Measurements from ENCODE around the gene TSSK6. TPM values are rescaled to one million over a fixed set of nuclear protein-coding genes. Genes with fewer than 3 reads are reported as not detected.

Gene TSSK6
- total and polyA plus RNA-seq, 2 of the 4 experiments (the other 2 are of a cell fraction): 1.3 to 2.2 TPM

- H2AFZ ChIP-seq (replicated peaks; ENCODE audit: low read length, poor library complexity): no peak overlapping the region
- BruUV-seq (replicated peaks): no TSS peak
- no peak overlapping the region for H3K4me3 ChIP-seq (ENCODE audit: insufficient read depth, low read depth, low read length)
- H3K56ac ChIP-seq (ENCODE audit: extremely low read depth, insufficient read depth, low read length): no peak overlapping the region
- intact Hi-C loops (cut with micrococcal nuclease): no loop called here
- H3K14ac ChIP-seq (replicated peaks; ENCODE audit: low read depth, low read length): no peak overlapping the region
- TF ChIP-seq BHLHE40 (IDR thresholded peaks at IDR 0.05; ENCODE audit: low read depth, low read length) (no peak), POLR2A (IDR thresholded peaks at IDR 0.05; ENCODE audit: low read depth, low read length) (no peak), RAD21 (IDR thresholded peaks at IDR 0.05; ENCODE audit: low read length) (no peak), RCOR1 (IDR thresholded peaks at IDR 0.05; ENCODE audit: insufficient replicate concordance, low read length) (no peak), CHD1 (IDR thresholded peaks at IDR 0.05; ENCODE audit: low read depth, low read length) (no peak), FOS (IDR thresholded peaks at IDR 0.05; ENCODE audit: low read depth, low read length) (no peak)
- H4K91ac ChIP-seq (ENCODE audit: insufficient read depth, low read depth, low read length): no peak overlapping the region
- dilution Hi-C loops (cut with HindIII; ENCODE audit: low sequenced_read_pairs, unreplicated experiment): no loop called here
- H3K36me3 ChIP-seq (ENCODE audit: control insufficient read depth, insufficient read depth, low read length): peaks cover 36% of the 10 kb centered on the region
- H4K5ac ChIP-seq (ENCODE audit: low read depth, low read length): no peak overlapping the region
- ChIA-PET CTCF (interaction anchor here (0.6 kb wide), 1 partner anchor 322 kb away, joined by 5 read pairs; no protein-coding TSS in a partner anchor), POLR2A (ENCODE audit: unreplicated experiment) (interaction anchor here (0.6 kb wide), 1 partner anchor 111 kb away, joined by 6 read pairs; no protein-coding TSS in a partner anchor)
- in situ Hi-C loops (cut with MboI; ENCODE audit: low sequenced_read_pairs): loop anchor here (5.0 kb wide), 1 partner anchor 125 kb away; no protein-coding TSS in a partner anchor
- no peak overlapping the region for H3K4me2 ChIP-seq (ENCODE audit: low read depth, low read length)
- H4K20me1 ChIP-seq (ENCODE audit: insufficient read depth, low read length): peaks cover 6% of the 10 kb centered on the region
- no peak overlapping the region for H3K27ac ChIP-seq (ENCODE audit: insufficient read depth, low read length)
- no peak overlapping the region for H2AK9ac ChIP-seq (replicated peaks; ENCODE audit: low read depth, low read length, poor library complexity)
- H3K4me1 ChIP-seq (ENCODE audit: control insufficient read depth, insufficient read depth, low read length): peaks cover 19% of the 10 kb centered on the region
- H3K4ac ChIP-seq (ENCODE audit: low read depth, low read length): no peak overlapping the region
- H3K18ac ChIP-seq (ENCODE audit: low read depth, low read length): no peak overlapping the region
- DNase-seq (no peak), ATAC-seq (ENCODE audit: low read depth) (no peak)
- no peak overlapping the region for H2BK15ac ChIP-seq (ENCODE audit: low read depth, low read length)
- no peak overlapping the region for H2AK5ac ChIP-seq (ENCODE audit: low read depth, low read length)
- H2BK5ac ChIP-seq (ENCODE audit: low read depth, low read length, poor library complexity, severe bottlenecking): no peak overlapping the region
- no peak overlapping the region for H3K9ac ChIP-seq (ENCODE audit: low read depth, low read length)
- no peaks in the 10 kb centered on the region for H3K27me3 ChIP-seq (ENCODE audit: control insufficient read depth, insufficient read depth, low read length)
- H4K8ac ChIP-seq (ENCODE audit: low read depth in 2 of 2, low read length in 2 of 2): no peak overlapping the region
- 90% methylated on average over 2 of the region's 21 CpGs; no CpG with 5 or more reads in 1 of the 2 experiments for WGBS, 2 experiments (ENCODE audit: extremely low coverage in 2 of 2, insufficient read length in 1 of 2)
- no peak overlapping the region for H2BK20ac ChIP-seq (ENCODE audit: low read depth, low read length)
- peaks cover 20 to 74% of the 10 kb centered on the region in 2 experiments for H3K79me1 ChIP-seq (ENCODE audit: low read depth in 1 of 2, low read length in 2 of 2)
- H3K9me1 ChIP-seq (ENCODE audit: insufficient read depth, low read length): peaks cover 15% of the 10 kb centered on the region
- H3K23ac ChIP-seq (ENCODE audit: low read depth, low read length): no peak overlapping the region
- H3K9me3 ChIP-seq (ENCODE audit: control insufficient read depth, insufficient read depth, low read length): no peaks in the 10 kb centered on the region
- no peak overlapping the region for H2BK120ac ChIP-seq (ENCODE audit: low read depth, low read length)
These were observed 23.2 kb downstream of the TSSK6 start for GRCh38 chr19:19492026-19492610.

All from IMR-90 (cell line).